ENCODE results near the gene SENP7.
"Not testable (repeated sequence)": the region's sequence is repeated elsewhere in the genome, so short reads cannot be mapped to it uniquely, and the experiment has no call there.

The SENP7 gene

DNA sequence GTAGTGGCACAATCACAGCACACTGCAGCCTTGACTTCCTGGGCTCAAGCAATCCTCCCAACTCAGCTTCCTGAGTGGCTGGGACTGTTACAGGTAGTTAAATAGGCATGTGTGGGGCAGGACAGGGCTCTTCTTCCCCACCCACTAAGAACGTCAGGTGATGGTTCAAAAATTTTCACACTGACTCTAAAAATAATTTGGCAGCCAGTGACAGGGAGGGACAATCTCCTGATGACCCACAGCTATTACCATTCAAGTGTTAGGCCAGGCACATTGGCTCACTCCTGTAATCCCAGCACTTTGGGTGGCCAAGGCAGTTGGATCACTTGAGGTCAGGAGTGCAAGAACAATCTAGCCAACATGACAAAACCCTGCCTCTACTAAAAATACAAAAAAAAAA lies 36.5 kb upstream of the SENP7 start:
- H3K36me3 ChIP-seq (replicated peaks): no peaks in the 10 kb centered on the region
- no peak overlapping the region for H3K27ac ChIP-seq
- H3K4me3 ChIP-seq (ENCODE audit: low read depth, low read length): no peak overlapping the region
- H3K27me3 ChIP-seq (replicated peaks): no peaks in the 10 kb centered on the region
- no peak for DNase-seq
- TF ChIP-seq, protein P1, sequence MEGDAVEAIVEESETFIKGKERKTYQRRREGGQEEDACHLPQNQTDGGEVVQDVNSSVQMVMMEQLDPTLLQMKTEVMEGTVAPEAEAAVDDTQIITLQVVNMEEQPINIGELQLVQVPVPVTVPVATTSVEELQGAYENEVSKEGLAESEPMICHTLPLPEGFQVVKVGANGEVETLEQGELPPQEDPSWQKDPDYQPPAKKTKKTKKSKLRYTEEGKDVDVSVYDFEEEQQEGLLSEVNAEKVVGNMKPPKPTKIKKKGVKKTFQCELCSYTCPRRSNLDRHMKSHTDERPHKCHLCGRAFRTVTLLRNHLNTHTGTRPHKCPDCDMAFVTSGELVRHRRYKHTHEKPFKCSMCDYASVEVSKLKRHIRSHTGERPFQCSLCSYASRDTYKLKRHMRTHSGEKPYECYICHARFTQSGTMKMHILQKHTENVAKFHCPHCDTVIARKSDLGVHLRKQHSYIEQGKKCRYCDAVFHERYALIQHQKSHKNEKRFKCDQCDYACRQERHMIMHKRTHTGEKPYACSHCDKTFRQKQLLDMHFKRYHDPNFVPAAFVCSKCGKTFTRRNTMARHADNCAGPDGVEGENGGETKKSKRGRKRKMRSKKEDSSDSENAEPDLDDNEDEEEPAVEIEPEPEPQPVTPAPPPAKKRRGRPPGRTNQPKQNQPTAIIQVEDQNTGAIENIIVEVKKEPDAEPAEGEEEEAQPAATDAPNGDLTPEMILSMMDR (IDR thresholded peaks at IDR 0.05; ENCODE audit: low read depth, low read length, missing control alignments): no peak
- in situ Hi-C loops (cut with HindIII; ENCODE audit: low pct_ligation_motif_present, low sequenced_read_pairs): no loop called here

DNA sequence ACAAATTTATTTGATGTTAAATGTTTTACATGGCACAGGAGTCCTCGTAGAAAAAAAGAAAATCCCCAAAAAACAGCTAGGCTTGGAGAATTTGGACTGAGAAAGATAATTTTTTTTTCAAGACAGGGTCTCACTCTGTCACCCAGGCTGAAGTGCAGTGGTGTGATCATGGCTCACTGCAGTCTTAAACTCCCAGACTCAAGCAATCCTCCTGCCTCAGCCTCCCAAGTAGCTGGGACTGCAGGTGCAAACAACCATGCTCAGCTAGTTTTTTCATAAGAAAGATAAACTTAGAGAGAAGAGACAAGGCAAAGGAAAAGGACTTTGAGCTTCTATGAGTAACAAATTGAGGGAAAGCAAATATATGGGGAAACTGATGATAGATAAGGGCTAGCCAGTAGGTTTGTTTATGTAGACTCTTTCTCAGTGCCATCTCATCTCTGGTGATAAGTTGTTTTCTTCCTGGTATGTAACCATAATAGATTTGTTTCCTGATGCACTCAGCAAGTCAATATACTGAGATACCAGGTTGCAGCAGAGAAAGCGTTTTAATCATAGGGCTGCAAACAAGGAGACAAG lies 35.6 kb upstream of the SENP7 start:
- DNase-seq: no peak
- H3K36me3 ChIP-seq (replicated peaks): no peaks in the 10 kb centered on the region
- TF ChIP-seq, protein P1 (IDR thresholded peaks at IDR 0.05; ENCODE audit: low read depth, low read length, missing control alignments): no peak
- in situ Hi-C loops (cut with HindIII; ENCODE audit: low pct_ligation_motif_present, low sequenced_read_pairs): no loop called here
- H3K27me3 ChIP-seq (replicated peaks): no peaks in the 10 kb centered on the region
- no peak overlapping the region for H3K27ac ChIP-seq
- H3K4me3 ChIP-seq (ENCODE audit: low read depth, low read length): no peak overlapping the region

DNA sequence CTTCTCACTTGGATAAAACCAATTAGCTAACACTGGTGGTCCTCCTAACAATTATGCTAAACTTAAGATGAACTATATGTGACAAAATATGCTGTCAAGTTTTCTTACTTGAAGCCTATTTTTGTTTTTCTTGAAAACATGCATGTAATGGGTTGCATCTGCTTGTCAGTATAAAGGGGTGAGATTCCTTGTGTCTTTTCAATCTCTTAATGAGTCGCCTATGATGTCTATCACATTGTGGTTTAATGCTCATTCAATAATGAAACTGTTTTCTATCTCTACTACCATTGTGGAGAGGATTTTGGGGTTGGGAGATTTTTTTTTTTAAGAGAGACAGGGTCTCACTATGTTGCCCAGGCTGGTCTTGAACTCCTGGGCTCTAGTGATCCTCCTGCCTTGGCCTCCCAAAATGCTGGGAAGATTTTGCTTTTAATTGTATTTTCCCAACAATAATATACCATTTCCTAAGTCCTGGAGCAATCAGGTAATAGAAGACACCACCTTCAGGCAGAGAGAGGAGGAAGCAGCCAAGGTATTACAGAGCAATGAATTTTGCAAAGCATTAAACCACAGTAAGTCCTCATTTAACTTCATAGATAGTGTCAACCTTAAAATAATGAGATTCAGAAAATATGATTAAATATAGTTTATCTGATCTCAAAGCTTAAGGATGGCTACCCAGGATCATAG lies 31.3 kb upstream of the SENP7 start:
- Histone ChIP-seq H3K27ac (no peak overlapping the region), H3K36me3 (replicated peaks) (no peaks in the 10 kb centered on the region), H3K27me3 (replicated peaks) (no peaks in the 10 kb centered on the region), H3K4me3 (ENCODE audit: low read depth, low read length) (no peak overlapping the region)
- DNase-seq: no peak
- in situ Hi-C loops (cut with HindIII; ENCODE audit: low pct_ligation_motif_present, low sequenced_read_pairs): no loop called here
- TF ChIP-seq, protein P1 (IDR thresholded peaks at IDR 0.05; ENCODE audit: low read depth, low read length, missing control alignments): peak; percentile 25

DNA sequence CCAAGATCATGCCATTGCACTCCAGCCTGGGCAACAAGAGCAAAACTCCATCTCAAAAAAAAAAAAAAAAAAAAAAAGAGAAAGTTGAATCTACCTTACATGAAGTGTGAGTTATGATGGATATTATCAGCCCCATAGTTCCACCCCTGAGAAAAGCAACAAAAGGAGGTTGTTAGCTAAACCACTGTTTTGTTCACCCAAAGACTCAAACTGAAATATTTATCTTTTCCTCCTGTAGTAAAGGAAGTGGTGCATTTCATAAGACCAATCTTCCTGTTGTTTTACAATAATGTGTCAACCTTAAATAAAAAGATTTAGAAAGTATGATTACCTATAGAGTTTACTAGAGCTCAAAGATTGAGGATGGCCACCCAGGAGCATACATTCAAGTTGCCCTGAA lies 29.9 kb upstream of the SENP7 start:
- DNase-seq: no peak
- no peaks in the 10 kb centered on the region for H3K27me3 ChIP-seq (replicated peaks)
- no peak overlapping the region for H3K27ac ChIP-seq
- H3K36me3 ChIP-seq (replicated peaks): no peaks in the 10 kb centered on the region
- in situ Hi-C loops (cut with HindIII; ENCODE audit: low pct_ligation_motif_present, low sequenced_read_pairs): no loop called here
- H3K4me3 ChIP-seq (ENCODE audit: low read depth, low read length): no peak overlapping the region
- TF ChIP-seq, protein P1 (IDR thresholded peaks at IDR 0.05; ENCODE audit: low read depth, low read length, missing control alignments): no peak

DNA sequence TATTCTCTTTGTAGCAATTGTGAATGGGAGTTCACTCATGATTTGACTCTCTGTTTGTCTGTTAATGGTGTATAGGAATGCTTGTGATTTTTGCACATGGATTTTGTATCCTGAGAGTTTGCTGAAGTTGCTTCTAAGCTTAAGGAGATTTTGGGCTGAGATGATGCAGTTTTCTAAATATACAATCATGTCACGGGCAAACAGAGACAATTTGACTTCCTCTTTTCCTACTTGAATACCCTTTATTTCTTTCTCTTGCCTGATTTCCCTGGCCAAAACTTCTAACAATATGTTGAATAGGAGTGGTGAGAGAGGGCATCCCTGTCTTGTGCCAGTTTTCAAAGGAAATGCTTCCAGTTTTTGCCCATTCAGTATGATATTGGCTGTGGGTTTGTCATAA lies 23.9 kb upstream of the SENP7 start:
- DNase-seq; H3K36me3 ChIP-seq (replicated peaks); H3K27me3 ChIP-seq (replicated peaks); in situ Hi-C loops (cut with HindIII; ENCODE audit: low pct_ligation_motif_present, low sequenced_read_pairs); H3K4me3 ChIP-seq (ENCODE audit: low read depth, low read length); H3K27ac ChIP-seq: not testable (repeated sequence)

DNA sequence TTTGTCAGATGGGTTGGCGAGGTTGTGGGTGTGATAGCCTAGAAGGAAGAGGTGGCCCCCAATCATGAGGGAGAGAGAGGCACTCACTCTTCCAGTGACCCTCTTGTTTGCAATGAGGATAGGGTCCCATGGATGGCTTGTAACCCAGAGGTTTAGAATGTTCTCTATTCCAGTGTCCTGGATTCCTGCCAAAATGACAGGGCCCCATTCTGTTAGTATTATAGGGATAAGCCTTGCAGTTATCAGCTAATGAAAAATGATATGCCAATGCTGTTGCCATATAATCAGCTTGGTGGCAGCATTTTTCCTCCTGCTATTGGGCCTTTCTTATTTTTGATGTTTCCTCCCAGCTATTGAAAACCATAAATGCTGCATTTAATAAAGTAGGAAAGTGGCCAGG lies 23.3 kb upstream of the SENP7 start:
- no peak for DNase-seq
- in situ Hi-C loops (cut with HindIII; ENCODE audit: low pct_ligation_motif_present, low sequenced_read_pairs): no loop called here
- Histone ChIP-seq H3K4me3 (ENCODE audit: low read depth, low read length) (no peak overlapping the region), H3K27me3 (replicated peaks) (no peaks in the 10 kb centered on the region), H3K36me3 (replicated peaks) (no peaks in the 10 kb centered on the region), H3K27ac (no peak overlapping the region)
- TF ChIP-seq, protein P1 (IDR thresholded peaks at IDR 0.05; ENCODE audit: low read depth, low read length, missing control alignments): no peak

Data from brain microvascular endothelial cell (primary cell).